ENCODE results near the gene ST3GAL3. TPM values are rescaled to one million over a fixed set of nuclear protein-coding genes. Genes with fewer than 3 reads are reported as not detected.

ST3GAL3 gene
- total RNA-seq, 3 donors from 2014 or later, result 14.0 to 23.0 (median 19.7) TPM

- no peaks in the 10 kb centered on the region for H3K27me3 ChIP-seq
- H3K4me3 ChIP-seq, result no peak overlapping the region
- H3K27ac ChIP-seq, result no peak overlapping the region
- H3K36me3 ChIP-seq, result no peaks in the 10 kb centered on the region
- intact Hi-C loops (cut with DNase I; ENCODE audit: low total_unique reads), result no loop called here
- no peaks in the 10 kb centered on the region for H3K4me1 ChIP-seq
- no peak for DNase-seq (ENCODE audit: low spot score in 2 of 2)
- H3K9me3 ChIP-seq, result peaks cover 0 to 6% of the 10 kb centered on the region in 2 donors
- TF ChIP-seq POLR2AphosphoS5 (IDR thresholded peaks at IDR 0.05), result no peak
- no peak for TF ChIP-seq POLR2A (IDR thresholded peaks at IDR 0.05)
- no peak for TF ChIP-seq CTCF (IDR thresholded peaks at IDR 0.05)
Observed at GRCh38 chr1:43842175-43842498, 134.8 kb downstream of the ST3GAL3 start.

- Histone ChIP-seq H3K4me3 (no peak overlapping the region), H3K27ac (no peak overlapping the region), H3K4me1 (no peaks in the 10 kb centered on the region), H3K27me3 (no peaks in the 10 kb centered on the region), H3K9me3 (peaks cover 0 to 6% of the 10 kb centered on the region in 2 donors), H3K36me3 (no peaks in the 10 kb centered on the region)
- TF ChIP-seq POLR2AphosphoS5 (IDR thresholded peaks at IDR 0.05), result no peak
- TF ChIP-seq CTCF (IDR thresholded peaks at IDR 0.05), result no peak
- TF ChIP-seq POLR2A (IDR thresholded peaks at IDR 0.05), result no peak
- no peak for DNase-seq (ENCODE audit: low spot score in 2 of 2)
- intact Hi-C loops (cut with DNase I; ENCODE audit: low total_unique reads), result no loop called here
Observed at GRCh38 chr1:43843684-43844083, 136.3 kb downstream of the ST3GAL3 start.

- TF ChIP-seq CTCF (IDR thresholded peaks at IDR 0.05) (no peak), POLR2A (IDR thresholded peaks at IDR 0.05) (no peak), POLR2AphosphoS5 (IDR thresholded peaks at IDR 0.05) (no peak)
- H3K4me3 ChIP-seq, result no peak overlapping the region
- no peak overlapping the region for H3K27ac ChIP-seq
- no peaks in the 10 kb centered on the region for H3K4me1 ChIP-seq
- peaks cover 0 to 6% of the 10 kb centered on the region in 2 donors for H3K9me3 ChIP-seq
- H3K36me3 ChIP-seq, result no peaks in the 10 kb centered on the region
- intact Hi-C loops (cut with DNase I; ENCODE audit: low total_unique reads), result no loop called here
- no peak for DNase-seq (ENCODE audit: low spot score in 2 of 2)
- no peaks in the 10 kb centered on the region for H3K27me3 ChIP-seq
Observed at GRCh38 chr1:43844114-43844513, 136.8 kb downstream of the ST3GAL3 start.

GRCh38 chr1:43847290-43847689, 140.0 kb downstream of the ST3GAL3 start:
- Histone ChIP-seq H3K4me3 (no peak overlapping the region), H3K4me1 (no peaks in the 10 kb centered on the region), H3K36me3 (no peaks in the 10 kb centered on the region), H3K9me3 (peaks cover 0 to 4% of the 10 kb centered on the region in 2 donors), H3K27me3 (no peaks in the 10 kb centered on the region), H3K27ac (no peak overlapping the region)
- intact Hi-C loops (cut with DNase I; ENCODE audit: low total_unique reads), result no loop called here
- no peak for DNase-seq (ENCODE audit: low spot score in 2 of 2)
- TF ChIP-seq CTCF (IDR thresholded peaks at IDR 0.05) (no peak), POLR2A (IDR thresholded peaks at IDR 0.05) (no peak), POLR2AphosphoS5 (IDR thresholded peaks at IDR 0.05) (no peak)

- Histone ChIP-seq H3K9me3 (no peaks in the 10 kb centered on the region), H3K27ac (no peak overlapping the region), H3K4me3 (no peak overlapping the region), H3K4me1 (no peaks in the 10 kb centered on the region), H3K36me3 (no peaks in the 10 kb centered on the region), H3K27me3 (no peaks in the 10 kb centered on the region)
- no peak for DNase-seq (ENCODE audit: low spot score in 2 of 2)
- intact Hi-C loops (cut with DNase I; ENCODE audit: low total_unique reads), result no loop called here
- TF ChIP-seq CTCF (IDR thresholded peaks at IDR 0.05), result no peak
- TF ChIP-seq POLR2A (IDR thresholded peaks at IDR 0.05), result no peak
Observed at GRCh38 chr1:43847882-43848281, 140.5 kb downstream of the ST3GAL3 start.

Data from breast epithelium (tissue), 4 donors.